ENCODE data around the gene TIMP1. TPM values are rescaled to one million over a fixed set of nuclear protein-coding genes. Genes with fewer than 3 reads are reported as not detected.
A peak's percentile ranks its signal among the peaks of the same experiment; 100 is the strongest.

TIMP1 gene
- total RNA-seq, 1 donor from 2014 or later = 6.7 TPM

- ChIA-PET CTCF (no interaction called here), POLR2A (no interaction called here)
- TF ChIP-seq CTCF (IDR thresholded peaks at IDR 0.05) = no peak
- intact Hi-C loops (cut with micrococcal nuclease) = no loop called here
- Mint-ChIP-seq H3K4me3 (no peak overlapping the region), H3K4me1 (peaks cover 18% of the 10 kb centered on the region), H3K9me3 (no peaks in the 10 kb centered on the region), H3K27ac (no peak overlapping the region), H3K27me3 (peaks cover 4% of the 10 kb centered on the region), H3K36me3 (ENCODE audit: low read depth) (no peaks in the 10 kb centered on the region)
- ATAC-seq (ENCODE audit: low read depth) = no peak
- DNase-seq = no peak
Measured at GRCh38 chrX:47577901-47578300, 4.3 kb upstream of the TIMP1 start.

- ChIA-PET CTCF (no interaction called here), POLR2A (no interaction called here)
- no peak for DNase-seq
- peaks cover 14% of the 10 kb centered on the region for H3K4me1 Mint-ChIP-seq
- no peaks in the 10 kb centered on the region for H3K9me3 Mint-ChIP-seq
- H3K4me3 Mint-ChIP-seq = no peak overlapping the region
- H3K36me3 Mint-ChIP-seq (ENCODE audit: low read depth) = no peaks in the 10 kb centered on the region
- intact Hi-C loops (cut with micrococcal nuclease) = no loop called here
- no peak for ATAC-seq (ENCODE audit: low read depth)
- TF ChIP-seq CTCF (IDR thresholded peaks at IDR 0.05) = no peak
- no peak overlapping the region for H3K27ac Mint-ChIP-seq
- H3K27me3 Mint-ChIP-seq = no peaks in the 10 kb centered on the region
Measured at GRCh38 chrX:47578692-47579091, 3.5 kb upstream of the TIMP1 start.

- DNase-seq = no peak
- no peaks in the 10 kb centered on the region for H3K9me3 Mint-ChIP-seq
- ChIA-PET CTCF (no interaction called here), POLR2A (interaction anchor here (0.6 kb wide), 2 partner anchors 93 to 346 kb away, joined by 3 to 6 read pairs; partner anchors contain the start of gene USP11)
- H3K4me1 Mint-ChIP-seq = peaks cover 13% of the 10 kb centered on the region
- peak; percentile 18 for ATAC-seq (ENCODE audit: low read depth)
- H3K27me3 Mint-ChIP-seq = no peaks in the 10 kb centered on the region
- H3K4me3 Mint-ChIP-seq = no peak overlapping the region
- no peak for TF ChIP-seq CTCF (IDR thresholded peaks at IDR 0.05)
- H3K36me3 Mint-ChIP-seq (ENCODE audit: low read depth) = no peaks in the 10 kb centered on the region
- H3K27ac Mint-ChIP-seq = no peak overlapping the region
- intact Hi-C loops (cut with micrococcal nuclease) = no loop called here
Measured at GRCh38 chrX:47579537-47579936, 2.7 kb upstream of the TIMP1 start.

- DNase-seq (no peak), ATAC-seq (ENCODE audit: low read depth) (no peak)
- no peak overlapping the region for H3K4me3 Mint-ChIP-seq
- no peaks in the 10 kb centered on the region for H3K27me3 Mint-ChIP-seq
- POLR2A ChIA-PET = interaction anchor here (0.7 kb wide), 1 partner anchor 389 kb away, joined by 3 read pairs; no protein-coding TSS in a partner anchor
- H3K4me1 Mint-ChIP-seq = peaks cover 13% of the 10 kb centered on the region
- TF ChIP-seq CTCF (IDR thresholded peaks at IDR 0.05) = no peak
- peaks cover 2% of the 10 kb centered on the region for H3K36me3 Mint-ChIP-seq (ENCODE audit: low read depth)
- no peak overlapping the region for H3K27ac Mint-ChIP-seq
- no peaks in the 10 kb centered on the region for H3K9me3 Mint-ChIP-seq
- CTCF ChIA-PET = no interaction called here
- intact Hi-C loops (cut with micrococcal nuclease) = no loop called here
Measured at GRCh38 chrX:47583240-47583861, 1.1 kb downstream of the TIMP1 start.

GRCh38 chrX:47584714-47585113, 2.5 kb downstream of the TIMP1 start:
- Mint-ChIP-seq H3K4me3 (no peak overlapping the region), H3K27me3 (no peaks in the 10 kb centered on the region), H3K36me3 (ENCODE audit: low read depth) (peaks cover 2% of the 10 kb centered on the region), H3K4me1 (peaks cover 9% of the 10 kb centered on the region), H3K9me3 (no peaks in the 10 kb centered on the region), H3K27ac (no peak overlapping the region)
- no peak for ATAC-seq (ENCODE audit: low read depth)
- POLR2A ChIA-PET = no interaction called here
- no peak for DNase-seq
- CTCF ChIA-PET = no interaction called here
- no peak for TF ChIP-seq CTCF (IDR thresholded peaks at IDR 0.05)
- intact Hi-C loops (cut with micrococcal nuclease) = no loop called here

All from activated B cell treated with CpG ODN at 0.5 μM for 24 hours (primary cell).